ENCODE measurements around the gene PLEK2. TPM values are rescaled to one million over a fixed set of nuclear protein-coding genes. Genes with fewer than 3 reads are reported as not detected.

Gene PLEK2
- total and polyA plus RNA-seq, 2 experiments from 2014 or later, result 1.0 to 2.2 TPM

GRCh38 chr14:67413806-67414769 lies 2.1 kb upstream of the PLEK2 start:
- TF ChIP-seq ETS1 (IDR thresholded peaks at IDR 0.05) (no peak), ZNF114 (CRISPR knock-in tag; IDR thresholded peaks at IDR 0.05) (no peak), ZNF462 (CRISPR knock-in tag; IDR thresholded peaks at IDR 0.05) (no peak), POLR2AphosphoS5 (IDR thresholded peaks at IDR 0.05; ENCODE audit: low read depth) (no peak), STAT1 (IDR thresholded peaks at IDR 0.05; ENCODE audit: unreplicated experiment) (no peak), ZNF331 (CRISPR knock-in tag; IDR thresholded peaks at IDR 0.05; ENCODE audit: low read depth) (no peak), EZH2phosphoT487 (IDR thresholded peaks at IDR 0.05; ENCODE audit: unreplicated experiment) (no peak)
- Histone ChIP-seq H3F3A (replicated peaks; ENCODE audit: low read depth) (no peaks in the 10 kb centered on the region), H3K36me3 (ENCODE audit: insufficient read depth) (no peaks in the 10 kb centered on the region), H3K27ac (ENCODE audit: low read depth) (no peak overlapping the region), H3K4me2 (no peak overlapping the region), H2AFZ (no peak overlapping the region; the same call in 1 of the 2 replicates), H4K20me1 (replicated peaks; ENCODE audit: insufficient read depth) (no peaks in the 10 kb centered on the region), H3K9me2 (ENCODE audit: insufficient read depth) (no peaks in the 10 kb centered on the region), H3K27me3 (ENCODE audit: insufficient read depth) (peaks cover 37% of the 10 kb centered on the region), H3K4me1 (ENCODE audit: insufficient read depth) (peaks cover 6% of the 10 kb centered on the region; the same call in 1 of the 2 replicates), H3K4me3 (no peak overlapping the region), H3K79me2 (replicated peaks; ENCODE audit: insufficient read depth) (no peaks in the 10 kb centered on the region)
- Mint-ChIP-seq H3K27me3 (ENCODE audit: insufficient read depth, low read depth, poor library complexity) (peaks cover 25% of the 10 kb centered on the region), H3K4me1 (peaks cover 16% of the 10 kb centered on the region), H3K9me3 (no peaks in the 10 kb centered on the region), H3K27ac (no peak overlapping the region), H3K4me3 (no peak overlapping the region), H3K36me3 (ENCODE audit: low read depth) (no peaks in the 10 kb centered on the region)
- no peak for ATAC-seq
- no peak for DNase-seq (ENCODE audit: low spot score)
